PFSK-1 (cell line): ENCODE results near the gene CTU2.

Source experiments
- FOXP2 ChIP-seq: optimal IDR thresholded peaks from 2 replicates; pipeline ENCODE3; 2011; ENCODE audit warnings: borderline replicate concordance, control low read depth, inconsistent platforms; ENCODE audit not compliant: insufficient read depth; ENCODE audit errors: extremely low read length, extremely low read depth
- POLR2AphosphoS5 ChIP-seq: IDR thresholded peaks from 2 replicates; pipeline ENCODE4 v1.6.1; 2012; ENCODE audit warnings: low read depth, mild to moderate bottlenecking, control low read depth, low read length, moderate library complexity
- REST ChIP-seq, 2 experiments: IDR thresholded peaks; 2 replicates each; pipeline versions ENCODE4 v1.6.1 to v1.8.0; 2011 to 2012; ENCODE audit warnings: low read depth in 2 of 2, low read length in 2 of 2, control low read depth in 1 of 2, inconsistent platforms in 1 of 2, mild to moderate bottlenecking in 1 of 2, moderate library complexity in 1 of 2; ENCODE audit not compliant: insufficient read depth in 1 of 2
- SIN3A ChIP-seq: IDR thresholded peaks from 2 replicates; pipeline ENCODE4 v1.6.1; 2012; ENCODE audit warnings: mild to moderate bottlenecking, low read length, moderate library complexity, borderline replicate concordance; ENCODE audit not compliant: insufficient read depth
- TAF1 ChIP-seq: IDR thresholded peaks from 2 replicates; pipeline ENCODE4 v1.6.1; 2012; ENCODE audit warnings: low read length, control low read depth, borderline replicate concordance; ENCODE audit not compliant: insufficient read depth

CTU2 gene

GRCh38 chr16:88713568-88714419 lies 7.5 kb downstream of the CTU2 start:
- TF ChIP-seq FOXP2 (no peak), POLR2AphosphoS5 (no peak), SIN3A (no peak), TAF1 (no peak), REST (IDR thresholded peaks at IDR 0.05; ENCODE audit: insufficient read depth in 1 of 2, low read depth in 2 of 2, low read length in 2 of 2) (no peak)

- TF ChIP-seq SIN3A = no peak
- TF ChIP-seq TAF1 = no peak
- TF ChIP-seq FOXP2 = no peak
- no peak for TF ChIP-seq POLR2AphosphoS5
- no peak for TF ChIP-seq REST (IDR thresholded peaks at IDR 0.05; ENCODE audit: insufficient read depth in 1 of 2, low read depth in 2 of 2, low read length in 2 of 2)
Measured at GRCh38 chr16:88714420-88715302, 8.4 kb downstream of the CTU2 start.

- TF ChIP-seq REST (IDR thresholded peaks at IDR 0.05; ENCODE audit: insufficient read depth in 1 of 2, low read depth in 2 of 2, low read length in 2 of 2) = no peak
- TF ChIP-seq SIN3A = no peak
- no peak for TF ChIP-seq POLR2AphosphoS5
- TF ChIP-seq FOXP2 = no peak
- TF ChIP-seq TAF1 = no peak
Measured at GRCh38 chr16:88715312-88716190, 9.2 kb downstream of the CTU2 start.

- no peak for TF ChIP-seq TAF1
Measured at GRCh38 chr16:88716201-88716600, 9.9 kb downstream of the CTU2 start.

GRCh38 chr16:88716601-88717001 lies 10.3 kb downstream of the CTU2 start:
- TF ChIP-seq FOXP2 (no peak), TAF1 (no peak), SIN3A (no peak), POLR2AphosphoS5 (no peak), REST (IDR thresholded peaks at IDR 0.05; ENCODE audit: insufficient read depth in 1 of 2, low read depth in 2 of 2, low read length in 2 of 2) (no peak)
